ENCODE measurements around the gene GBA2.

Gene GBA2

GRCh38 chr9:35713578-35713977 is 35.5 kb downstream of the GBA2 start:
- no peak for DNase-seq

GRCh38 chr9:35712762-35713400 is 36.1 kb downstream of the GBA2 start:
- DNase-seq = no peak

- no peak for DNase-seq
Measured at GRCh38 chr9:35711501-35712428, 37.3 kb downstream of the GBA2 start.

- DNase-seq = no peak
Measured at GRCh38 chr9:35710818-35711500, 38.1 kb downstream of the GBA2 start.

GRCh38 chr9:35708146-35708545 is 40.9 kb downstream of the GBA2 start:
- no peak for DNase-seq

- DNase-seq = no peak
Measured at GRCh38 chr9:35706951-35707350, 42.1 kb downstream of the GBA2 start.

- DNase-seq = no peak
Measured at GRCh38 chr9:35705836-35706430, 43.1 kb downstream of the GBA2 start.

GRCh38 chr9:35705372-35705771 is 43.7 kb downstream of the GBA2 start:
- no peak for DNase-seq

- no peak for DNase-seq
Measured at GRCh38 chr9:35703906-35704672, 44.9 kb downstream of the GBA2 start.

- DNase-seq = no peak
Measured at GRCh38 chr9:35702696-35703095, 46.3 kb downstream of the GBA2 start.

GRCh38 chr9:35700942-35701341 is 48.1 kb downstream of the GBA2 start:
- DNase-seq = no peak

GRCh38 chr9:35700031-35700430 is 49.0 kb downstream of the GBA2 start:
- DNase-seq = no peak

- DNase-seq = no peak
Measured at GRCh38 chr9:35698231-35698630, 50.8 kb downstream of the GBA2 start.

GRCh38 chr9:35697486-35697885 is 51.5 kb downstream of the GBA2 start:
- DNase-seq = no peak

GRCh38 chr9:35696520-35697215 is 52.4 kb downstream of the GBA2 start:
- no peak for DNase-seq

GRCh38 chr9:35695943-35696401 is 53.1 kb downstream of the GBA2 start:
- DNase-seq = no peak

- DNase-seq = no peak
Measured at GRCh38 chr9:35691757-35692301, 57.2 kb downstream of the GBA2 start.

- no peak for DNase-seq
Measured at GRCh38 chr9:35691334-35691650, 57.7 kb downstream of the GBA2 start.

- peak; percentile 6 for DNase-seq
Measured at GRCh38 chr9:35690614-35691333, 58.3 kb downstream of the GBA2 start.

- no peak for DNase-seq
Measured at GRCh38 chr9:35690294-35690613, 58.8 kb downstream of the GBA2 start.

Measured in DMS79 (cell line).